HG03565 (cell line): ENCODE measurements around the gene NCKIPSD.

ENCODE experiments used
- ATAC-seq: cut with Tn5 transposase; IDR thresholded peaks from one replicate; pipeline ENCODE4 v1.9.1; 2021; ENCODE audit warnings: mild to moderate bottlenecking, moderate library complexity; ENCODE audit not compliant: unreplicated experiment

Gene NCKIPSD

GRCh38 chr3:48697952-48698351 is 12.2 kb upstream of the NCKIPSD start:
- no peak for ATAC-seq

GRCh38 chr3:48696601-48697000 is 10.9 kb upstream of the NCKIPSD start:
- no peak for ATAC-seq

GRCh38 chr3:48696156-48696555 is 10.4 kb upstream of the NCKIPSD start:
- no peak for ATAC-seq

- ATAC-seq: no peak
These were observed 9.7 kb upstream of the NCKIPSD start for GRCh38 chr3:48695393-48695753.

- ATAC-seq: no peak
These were observed 9.1 kb upstream of the NCKIPSD start for GRCh38 chr3:48694610-48695392.

- no peak for ATAC-seq
These were observed 8.1 kb upstream of the NCKIPSD start for GRCh38 chr3:48693826-48694225.

- ATAC-seq: no peak
These were observed 6.8 kb upstream of the NCKIPSD start for GRCh38 chr3:48692551-48692950.

GRCh38 chr3:48690846-48691458 is 5.2 kb upstream of the NCKIPSD start:
- ATAC-seq: no peak

GRCh38 chr3:48689384-48689783 is 3.7 kb upstream of the NCKIPSD start:
- ATAC-seq: no peak

GRCh38 chr3:48688737-48689075 is 3.0 kb upstream of the NCKIPSD start:
- no peak for ATAC-seq

- no peak for ATAC-seq
These were observed 2.5 kb upstream of the NCKIPSD start for GRCh38 chr3:48688032-48688736.

- ATAC-seq: no peak
These were observed 1.5 kb upstream of the NCKIPSD start for GRCh38 chr3:48687220-48687678.

GRCh38 chr3:48686538-48687219 is 964 bp upstream of the NCKIPSD start:
- no peak for ATAC-seq

GRCh38 chr3:48685293-48685602 is 467 bp downstream of the NCKIPSD start:
- ATAC-seq: no peak

- no peak for ATAC-seq
These were observed 1.1 kb downstream of the NCKIPSD start for GRCh38 chr3:48684480-48685143.

GRCh38 chr3:48684054-48684349 is 1.7 kb downstream of the NCKIPSD start:
- no peak for ATAC-seq

- no peak for ATAC-seq
These were observed 2.9 kb downstream of the NCKIPSD start for GRCh38 chr3:48682786-48683185.

- ATAC-seq: no peak
These were observed 3.6 kb downstream of the NCKIPSD start for GRCh38 chr3:48681974-48682610.

GRCh38 chr3:48681541-48681880 is 4.2 kb downstream of the NCKIPSD start:
- no peak for ATAC-seq

- no peak for ATAC-seq
These were observed 4.7 kb downstream of the NCKIPSD start for GRCh38 chr3:48680811-48681540.
